Fibroblast of skin of left biceps (primary cell): ENCODE data around the gene PTOV1.

ENCODE experiments used
- DNase-seq, 2 experiments: peaks; one replicate each; pipeline ENCODE4 v3.0.0-alpha.2; 2013; ENCODE audit warnings: low read depth in 2 of 2

Gene PTOV1

GRCh38 chr19:49888510-49888824, 37.5 kb downstream of the PTOV1 start:
- DNase-seq, result no peak

GRCh38 chr19:49889038-49889686, 38.2 kb downstream of the PTOV1 start:
- DNase-seq, result no peak

GRCh38 chr19:49889687-49890348, 38.9 kb downstream of the PTOV1 start:
- no peak for DNase-seq

GRCh38 chr19:49890349-49891311, 39.7 kb downstream of the PTOV1 start:
- no peak for DNase-seq

- DNase-seq, result no peak
Measured at GRCh38 chr19:49891393-49891792, 40.4 kb downstream of the PTOV1 start.

GRCh38 chr19:49892716-49893115, 41.8 kb downstream of the PTOV1 start:
- DNase-seq, result no peak

GRCh38 chr19:49894011-49894664, 43.2 kb downstream of the PTOV1 start:
- DNase-seq, result no peak

GRCh38 chr19:49894879-49895565, 44.1 kb downstream of the PTOV1 start:
- no peak for DNase-seq

GRCh38 chr19:49895566-49896297, 44.8 kb downstream of the PTOV1 start:
- no peak for DNase-seq

GRCh38 chr19:49896863-49897621, 46.1 kb downstream of the PTOV1 start, which contains the start of gene IL4I1:
IL4I1 (minus strand) TSS chr19:49896887; CDS start chr19:49896160, 727 bp downstream.
- DNase-seq, result no peak

GRCh38 chr19:49904136-49904535, 53.2 kb downstream of the PTOV1 start:
- no peak for DNase-seq

GRCh38 chr19:49906879-49907564, 56.1 kb downstream of the PTOV1 start:
- DNase-seq, result no peak

GRCh38 chr19:49907745-49908446, 56.9 kb downstream of the PTOV1 start:
- no peak for DNase-seq

- no peak for DNase-seq
Measured at GRCh38 chr19:49908480-49909420, 57.8 kb downstream of the PTOV1 start.

GRCh38 chr19:49910179-49910578, 59.2 kb downstream of the PTOV1 start:
- no peak for DNase-seq
